Measurements from ENCODE around the gene ACTR6. TPM values are rescaled to one million over a fixed set of nuclear protein-coding genes. Genes with fewer than 3 reads are reported as not detected.
"Not testable (repeated sequence)": the region's sequence is repeated elsewhere in the genome, so short reads cannot be mapped to it uniquely, and the experiment has no call there.

The ACTR6 gene
- total RNA-seq, 4 donors from 2014 or later: 4.9 to 35.0 (median 13.7) TPM

DNA sequence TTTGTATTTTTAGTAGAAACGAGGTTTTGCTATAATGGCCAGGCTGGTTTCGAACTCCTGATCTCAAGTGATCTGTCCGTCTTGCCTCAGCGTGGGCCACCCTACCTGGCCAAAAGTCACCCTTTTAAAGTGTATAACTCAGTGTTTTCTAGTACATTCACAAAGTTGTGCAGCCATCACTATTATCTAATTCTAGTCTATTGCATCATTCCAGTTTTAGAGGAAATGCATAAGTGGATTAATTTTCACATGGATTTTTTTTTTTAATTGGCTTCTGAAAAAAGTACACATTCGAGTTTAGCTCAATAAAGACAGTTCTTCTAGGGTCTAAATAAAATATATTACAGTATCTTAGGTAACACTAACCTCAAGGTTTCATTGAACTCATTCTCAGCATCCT, 62.5 kb downstream of the ACTR6 start:
- WGBS, 2 donors (ENCODE audit: low coverage in 1 of 2): 88 to 89% methylated on average over 5 of the region's 5 CpGs
- no peaks in the 10 kb centered on the region for H3K27me3 ChIP-seq
- no peak for DNase-seq
- no peaks in the 10 kb centered on the region for H3K36me3 ChIP-seq
- H3K4me3 ChIP-seq: no peak overlapping the region
- in situ Hi-C loops (cut with MboI; ENCODE audit: low pct_ligation_motif_present in 1 of 4, low pct_unique_long_range_greater_than_20kb in 1 of 4, low sequenced_read_pairs in 3 of 4) (no loop called here), intact Hi-C loops (cut with DNase I; ENCODE audit: low total_unique reads) (no loop called here)
- TF ChIP-seq POLR2A (IDR thresholded peaks at IDR 0.05) (no peak), POLR2AphosphoS5 (IDR thresholded peaks at IDR 0.05) (no peak), EP300 (IDR thresholded peaks at IDR 0.05; ENCODE audit: low read depth) (no peak)
- H3K27ac ChIP-seq: no peak overlapping the region
- H3K9me3 ChIP-seq: no peaks in the 10 kb centered on the region
- H3K4me1 ChIP-seq: peaks cover 0 to 7% (median 4%) of the 10 kb centered on the region in 4 donors

- WGBS, 2 donors (ENCODE audit: low coverage in 1 of 2): 97 to 100% methylated on average over 1 to 5 of the region's 5 CpGs
- DNase-seq; H3K4me3 ChIP-seq; H3K27me3 ChIP-seq; H3K27ac ChIP-seq; in situ Hi-C loops (cut with MboI; ENCODE audit: low pct_ligation_motif_present in 1 of 4, low pct_unique_long_range_greater_than_20kb in 1 of 4, low sequenced_read_pairs in 3 of 4); H3K36me3 ChIP-seq; intact Hi-C loops (cut with DNase I; ENCODE audit: low total_unique reads); H3K9me3 ChIP-seq: not testable (repeated sequence)
- H3K4me1 ChIP-seq: peaks cover 14 to 26% (median 21%) of the 10 kb centered on the region in 4 donors
Observed at GRCh38 chr12:100265107-100265506, 64.5 kb downstream of the ACTR6 start.

- H3K4me1 ChIP-seq: peaks cover 14 to 33% (median 21%) of the 10 kb centered on the region in 4 donors
- in situ Hi-C loops (cut with MboI; ENCODE audit: low pct_ligation_motif_present in 1 of 4, low pct_unique_long_range_greater_than_20kb in 1 of 4, low sequenced_read_pairs in 3 of 4) (no loop called here), intact Hi-C loops (cut with DNase I; ENCODE audit: low total_unique reads) (no loop called here)
- DNase-seq: no peak
- H3K4me3 ChIP-seq: peak overlapping the region in 3 of 4 donors; percentile 85 to 96 (median 92)
- H3K27ac ChIP-seq: peak overlapping the region; percentile 96 to 99 (median 98)
- 64 to 76% methylated on average over 6 to 11 of the region's 11 CpGs for WGBS, 2 donors (ENCODE audit: low coverage in 1 of 2)
- TF ChIP-seq EP300 (IDR thresholded peaks at IDR 0.05; ENCODE audit: low read depth): no peak
- TF ChIP-seq POLR2A (IDR thresholded peaks at IDR 0.05): no peak
- TF ChIP-seq POLR2AphosphoS5 (IDR thresholded peaks at IDR 0.05): no peak
- TF ChIP-seq, protein P1, sequence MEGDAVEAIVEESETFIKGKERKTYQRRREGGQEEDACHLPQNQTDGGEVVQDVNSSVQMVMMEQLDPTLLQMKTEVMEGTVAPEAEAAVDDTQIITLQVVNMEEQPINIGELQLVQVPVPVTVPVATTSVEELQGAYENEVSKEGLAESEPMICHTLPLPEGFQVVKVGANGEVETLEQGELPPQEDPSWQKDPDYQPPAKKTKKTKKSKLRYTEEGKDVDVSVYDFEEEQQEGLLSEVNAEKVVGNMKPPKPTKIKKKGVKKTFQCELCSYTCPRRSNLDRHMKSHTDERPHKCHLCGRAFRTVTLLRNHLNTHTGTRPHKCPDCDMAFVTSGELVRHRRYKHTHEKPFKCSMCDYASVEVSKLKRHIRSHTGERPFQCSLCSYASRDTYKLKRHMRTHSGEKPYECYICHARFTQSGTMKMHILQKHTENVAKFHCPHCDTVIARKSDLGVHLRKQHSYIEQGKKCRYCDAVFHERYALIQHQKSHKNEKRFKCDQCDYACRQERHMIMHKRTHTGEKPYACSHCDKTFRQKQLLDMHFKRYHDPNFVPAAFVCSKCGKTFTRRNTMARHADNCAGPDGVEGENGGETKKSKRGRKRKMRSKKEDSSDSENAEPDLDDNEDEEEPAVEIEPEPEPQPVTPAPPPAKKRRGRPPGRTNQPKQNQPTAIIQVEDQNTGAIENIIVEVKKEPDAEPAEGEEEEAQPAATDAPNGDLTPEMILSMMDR (IDR thresholded peaks at IDR 0.05): no peak
- H3K27me3 ChIP-seq: no peaks in the 10 kb centered on the region
- no peaks in the 10 kb centered on the region for H3K9me3 ChIP-seq
- H3K36me3 ChIP-seq: no peaks in the 10 kb centered on the region
Observed at GRCh38 chr12:100265732-100266584, 65.3 kb downstream of the ACTR6 start.

GRCh38 chr12:100266585-100266834, 65.9 kb downstream of the ACTR6 start:
- Histone ChIP-seq H3K27me3 (no peaks in the 10 kb centered on the region), H3K9me3 (no peaks in the 10 kb centered on the region), H3K4me1 (peaks cover 17 to 38% (median 23%) of the 10 kb centered on the region in 4 donors), H3K27ac (peak overlapping the region; percentile 96 to 99 (median 98)), H3K36me3 (no peaks in the 10 kb centered on the region), H3K4me3 (peak overlapping the region; percentile 44 to 96 (median 88))
- in situ Hi-C loops (cut with MboI; ENCODE audit: low pct_ligation_motif_present in 1 of 4, low pct_unique_long_range_greater_than_20kb in 1 of 4, low sequenced_read_pairs in 3 of 4): no loop called here
- DNase-seq: peak; percentile 97
- intact Hi-C loops (cut with DNase I; ENCODE audit: low total_unique reads): no loop called here
- 4% methylated on average over 6 of the region's 6 CpGs; no CpG with 5 or more reads in 1 of the 2 donors for WGBS, 2 donors (ENCODE audit: low coverage in 1 of 2)
- no peak for TF ChIP-seq POLR2A (IDR thresholded peaks at IDR 0.05)
- no peak for TF ChIP-seq POLR2AphosphoS5 (IDR thresholded peaks at IDR 0.05)
- TF ChIP-seq, protein P1 (IDR thresholded peaks at IDR 0.05): no peak
- TF ChIP-seq EP300 (IDR thresholded peaks at IDR 0.05; ENCODE audit: low read depth): no peak

DNA sequence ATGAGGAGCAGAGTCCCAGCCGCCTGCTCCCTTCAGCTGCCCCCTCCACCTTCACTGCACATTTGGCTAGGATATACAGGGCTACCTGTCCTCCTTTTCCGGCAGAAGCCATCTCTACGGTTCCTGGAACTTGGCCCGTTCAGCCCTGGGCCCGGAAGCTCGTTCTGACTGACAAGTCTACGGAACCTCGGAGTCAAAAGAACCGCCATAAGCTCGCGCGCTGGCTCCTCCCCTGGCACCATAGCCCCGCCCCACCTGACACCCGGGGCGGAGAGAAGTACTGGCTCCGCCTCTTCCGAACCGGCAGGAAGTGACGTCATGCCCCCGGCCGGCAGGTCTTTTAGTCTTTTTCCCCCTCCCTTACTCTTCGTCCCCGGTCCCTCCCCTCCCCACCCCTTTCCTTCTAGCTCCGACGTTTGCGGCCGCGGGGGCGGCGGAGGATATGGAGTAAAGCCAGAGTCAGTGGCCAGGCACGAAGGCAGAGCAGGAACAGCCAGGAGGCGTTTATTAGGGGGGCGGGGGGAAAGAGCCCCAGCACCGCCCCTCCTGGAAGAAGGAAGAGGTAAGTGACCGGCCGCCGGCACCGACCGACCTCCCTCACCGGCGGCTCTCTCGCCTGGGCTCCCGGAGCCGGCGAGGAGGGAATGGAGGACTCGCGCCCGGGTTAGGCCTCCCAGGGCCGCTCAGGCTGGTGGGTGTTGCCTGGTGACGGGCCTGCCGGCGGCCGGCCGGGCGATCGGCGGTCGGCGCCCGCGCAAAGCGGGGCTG, 66.4 kb downstream of the ACTR6 start, which contains the start of the genes DEPDC4 and SCYL2:
DEPDC4 (minus strand) TSS at position 245 of the 768 bp plus-strand sequence; CDS start at position 242, 3 bp downstream.
SCYL2 (plus strand) TSS at position 343 of the 768 bp plus-strand sequence. CDS start 15,794 bp downstream, outside the sequence.
- H3K4me1 ChIP-seq: peaks cover 17 to 42% (median 24%) of the 10 kb centered on the region in 4 donors
- in situ Hi-C loops (cut with MboI; ENCODE audit: low pct_ligation_motif_present in 1 of 4, low pct_unique_long_range_greater_than_20kb in 1 of 4, low sequenced_read_pairs in 3 of 4): no loop called here
- H3K4me3 ChIP-seq: peak within 1 kb of the TSS; percentile 85 to 96 (median 93)
- H3K9me3 ChIP-seq: no peaks in the 10 kb centered on the region
- intact Hi-C loops (cut with DNase I; ENCODE audit: low total_unique reads): no loop called here
- DNase-seq: peak; percentile 97
- no peaks in the 10 kb centered on the region for H3K36me3 ChIP-seq
- TF ChIP-seq POLR2AphosphoS5 (IDR thresholded peaks at IDR 0.05): peak in 2 of 3 donors; percentile 64 to 87
- TF ChIP-seq POLR2A (IDR thresholded peaks at IDR 0.05): peak; percentile 93
- TF ChIP-seq EP300 (IDR thresholded peaks at IDR 0.05; ENCODE audit: low read depth): no peak
- TF ChIP-seq, protein P1 (IDR thresholded peaks at IDR 0.05): peak in 1 of 5 experiments; percentile 11
- peak within 1 kb of the TSS; percentile 96 to 99 (median 98) for H3K27ac ChIP-seq
- WGBS, 2 donors (ENCODE audit: low coverage in 1 of 2): 1% methylated on average over 61 of the region's 62 CpGs; no CpG with 5 or more reads in 1 of the 2 donors
- no peaks in the 10 kb centered on the region for H3K27me3 ChIP-seq
